Suprapubic skin (tissue), 4 donors: ENCODE results near the gene PPP1R1C. TPM values are rescaled to one million over a fixed set of nuclear protein-coding genes. Genes with fewer than 3 reads are reported as not detected.

ENCODE experiments used
- DNase-seq, 2 donors: peaks; one replicate each; pipeline ENCODE4 v3.0.0-alpha.2; 2019; ENCODE audit warnings: low spot score in 2 of 2
- H3K27ac ChIP-seq: fragments of 200-600 bp; sonication (generic); one replicate; pipeline ENCODE4 v1.5.1; 2019
- H3K27me3 ChIP-seq: fragments of 200-600 bp; sonication (generic); one replicate; pipeline ENCODE4 v1.5.1; 2019
- H3K36me3 ChIP-seq: fragments of 200-600 bp; sonication (generic); one replicate; pipeline ENCODE4 v1.5.1; 2019
- H3K4me1 ChIP-seq: fragments of 200-600 bp; sonication (generic); one replicate; pipeline ENCODE4 v1.5.1; 2019
- H3K4me3 ChIP-seq: fragments of 200-600 bp; sonication (generic); one replicate; pipeline ENCODE4 v1.5.1; 2019; ENCODE audit warnings: mild to moderate bottlenecking
- H3K9me3 ChIP-seq: fragments of 200-600 bp; sonication (generic); one replicate; pipeline ENCODE4 v1.5.1; 2019
- CTCF ChIP-seq, 2 donors: fragments of 200-600 bp in 1 of 2; fragments of 450-650 bp in 1 of 2; sonication (generic) in 1 of 2; IDR thresholded peaks; one replicate each; pipeline ENCODE4 v1.5.1; 2016 to 2019; ENCODE audit warnings: antibody characterized with exemption in 2 of 2, mild to moderate bottlenecking in 1 of 2, moderate library complexity in 1 of 2
- EP300 ChIP-seq: sonication (generic); formaldehyde crosslinking; IDR thresholded peaks from one replicate; pipeline ENCODE4 v1.6.1; 2017; ENCODE audit warnings: antibody characterized with exemption
- POLR2A ChIP-seq, 2 donors: fragments of 450-650 bp; IDR thresholded peaks; one replicate each; pipeline ENCODE4 v1.6.1; 2017; ENCODE audit warnings: antibody characterized with exemption in 2 of 2, mild to moderate bottlenecking in 2 of 2, moderate library complexity in 2 of 2
- POLR2AphosphoS5 ChIP-seq, 3 donors: sonication (generic); formaldehyde crosslinking; IDR thresholded peaks; one replicate each; pipeline ENCODE4 v1.6.1; 2017; ENCODE audit warnings: antibody characterized with exemption in 3 of 3
- WGBS: methylation state at CpG from one replicate; pipeline ENCODE4 v1.1.5; 2018; 5-methylcytosine and 5-hydroxymethylcytosine counted together
- total RNA-seq, 4 donors: library from RNA; depleted of rRNA; stranded (reverse); fragments of >200 nt; gene quantifications; one replicate each; pipeline ENCODE4 v1.1.0, GENCODE V29; 2016

The PPP1R1C gene
- total RNA-seq, 4 donors from 2014 or later = 2.0 to 5.8 TPM; not detected in 2

- H3K27me3 ChIP-seq = no peaks in the 10 kb centered on the region
- H3K36me3 ChIP-seq = no peaks in the 10 kb centered on the region
- H3K4me3 ChIP-seq = no peak overlapping the region
- TF ChIP-seq POLR2A (IDR thresholded peaks at IDR 0.05) (no peak), EP300 (no peak), POLR2AphosphoS5 (IDR thresholded peaks at IDR 0.05) (no peak), CTCF (IDR thresholded peaks at IDR 0.05) (no peak)
- 71% methylated on average over 1 of the region's 1 CpG for WGBS
- H3K4me1 ChIP-seq = no peaks in the 10 kb centered on the region
- no peak overlapping the region for H3K27ac ChIP-seq
- no peak for DNase-seq
- no peaks in the 10 kb centered on the region for H3K9me3 ChIP-seq
Measured at GRCh38 chr2:181946444-181947127, 39.1 kb upstream of the PPP1R1C start.

GRCh38 chr2:181947273-181947672, 38.4 kb upstream of the PPP1R1C start:
- H3K27ac ChIP-seq = no peak overlapping the region
- H3K36me3 ChIP-seq = no peaks in the 10 kb centered on the region
- H3K4me3 ChIP-seq = no peak overlapping the region
- TF ChIP-seq POLR2A (IDR thresholded peaks at IDR 0.05) (no peak), EP300 (no peak), CTCF (IDR thresholded peaks at IDR 0.05) (no peak)
- H3K4me1 ChIP-seq = no peaks in the 10 kb centered on the region
- no peak for DNase-seq
- no peaks in the 10 kb centered on the region for H3K27me3 ChIP-seq
- no peaks in the 10 kb centered on the region for H3K9me3 ChIP-seq

- Histone ChIP-seq H3K27ac (no peak overlapping the region), H3K4me1 (no peaks in the 10 kb centered on the region), H3K36me3 (no peaks in the 10 kb centered on the region), H3K9me3 (no peaks in the 10 kb centered on the region), H3K27me3 (no peaks in the 10 kb centered on the region), H3K4me3 (no peak overlapping the region)
- no peak for TF ChIP-seq CTCF (IDR thresholded peaks at IDR 0.05)
- TF ChIP-seq EP300 = no peak
- DNase-seq = no peak
- WGBS = 79% methylated on average over 2 of the region's 2 CpGs
Measured at GRCh38 chr2:181948227-181948626, 37.4 kb upstream of the PPP1R1C start.

GRCh38 chr2:181949047-181949446, 36.6 kb upstream of the PPP1R1C start:
- no peaks in the 10 kb centered on the region for H3K36me3 ChIP-seq
- no peak overlapping the region for H3K27ac ChIP-seq
- peaks cover 3% of the 10 kb centered on the region for H3K4me1 ChIP-seq
- no peak for DNase-seq
- H3K27me3 ChIP-seq = no peaks in the 10 kb centered on the region
- H3K9me3 ChIP-seq = no peaks in the 10 kb centered on the region
- TF ChIP-seq POLR2A (IDR thresholded peaks at IDR 0.05) (no peak), EP300 (no peak), POLR2AphosphoS5 (IDR thresholded peaks at IDR 0.05) (no peak), CTCF (IDR thresholded peaks at IDR 0.05) (no peak)
- no peak overlapping the region for H3K4me3 ChIP-seq

- 83% methylated on average over 1 of the region's 1 CpG for WGBS
- H3K27ac ChIP-seq = no peak overlapping the region
- no peaks in the 10 kb centered on the region for H3K9me3 ChIP-seq
- no peak for DNase-seq
- H3K4me1 ChIP-seq = peaks cover 12% of the 10 kb centered on the region
- H3K4me3 ChIP-seq = no peak overlapping the region
- no peaks in the 10 kb centered on the region for H3K36me3 ChIP-seq
- TF ChIP-seq EP300 (no peak), CTCF (IDR thresholded peaks at IDR 0.05) (no peak), POLR2A (IDR thresholded peaks at IDR 0.05) (no peak), POLR2AphosphoS5 (IDR thresholded peaks at IDR 0.05) (no peak)
- no peaks in the 10 kb centered on the region for H3K27me3 ChIP-seq
Measured at GRCh38 chr2:181952404-181953226, 33.0 kb upstream of the PPP1R1C start.
